HCT116 (cell line): ENCODE measurements around the gene PMEPA1. TPM values are rescaled to one million over a fixed set of nuclear protein-coding genes. Genes with fewer than 3 reads are reported as not detected.

Source experiments
- ATAC-seq: fragments of 200-7000 bp; cut with Tn5 transposase; 2 replicates; pipeline ENCODE4 v1.9.1; 2020; ENCODE audit warnings: mild to moderate bottlenecking, moderate library complexity
- BruUV-seq: library from RNA; stranded (reverse); fragments of 400-500 nt; replicated peaks from 2 replicates; lab custom pipeline; 2021; lab: Mats Ljungman, UMichigan
- CTCF ChIA-PET: fragments of 300-600 bp; sonication (Branson Sonifier 250); formaldehyde crosslinking; loops from one replicate; lab custom pipeline; 2021; ENCODE audit warnings: antibody characterized with exemption; lab: Charles Lee
- POLR2A ChIA-PET: fragments of 300-600, 350-600 bp; sonication (Branson Sonifier 250); formaldehyde crosslinking; loops from one replicate; lab custom pipeline; 2021; ENCODE audit warnings: antibody characterized with exemption; lab: Charles Lee
- RAD21 ChIA-PET, 2 experiments: fragments of 300-600 bp; sonication (Branson Sonifier 250); formaldehyde crosslinking; loops; one replicate each; lab custom pipeline; 2023; ENCODE audit warnings: low total read pairs in 2 of 2; ENCODE audit not compliant: uncharacterized antibody in 2 of 2, unreplicated experiment in 2 of 2, low non-redundant PET in 1 of 2; lab: Charles Lee
- DNase-seq: peaks from one replicate; pipeline ENCODE4 v3.0.0-alpha.2; 2010; ENCODE audit warnings: low read depth, low spot score
- H2AFZ ChIP-seq: fragments of 200-600 bp; shearing (Covaris generic), sonication (generic); 2 replicates; pipeline ENCODE4 v1.6.1; 2017; ENCODE audit warnings: low read depth, mixed run types, mixed read lengths, antibody characterized with exemption, low read length; ENCODE audit not compliant: poor library complexity, severe bottlenecking
- H3K27ac ChIP-seq: 2 replicates; pipeline ENCODE4 v1.5.1; 2012; ENCODE audit warnings: low read depth, low read length
- H3K27me3 ChIP-seq: fragments of 200-600 bp; sonication (generic); 2 replicates; pipeline ENCODE4 v1.6.1; 2016; ENCODE audit warnings: mixed run types, low read length, mixed read lengths; ENCODE audit not compliant: insufficient read depth
- H3K36me3 ChIP-seq, 2 experiments: fragments of 200-500 bp in 1 of 2; fragments of 200-600 bp in 1 of 2; sonication (Bioruptor generic) in 1 of 2; sonication (generic) in 1 of 2; 2 replicates each; pipeline versions ENCODE4 v1.5.1 to v1.6.1; 2014 to 2016; ENCODE audit warnings: low read length in 2 of 2, inconsistent platforms in 1 of 2, mixed read lengths in 1 of 2, mixed run types in 1 of 2; ENCODE audit not compliant: insufficient read depth in 2 of 2, control insufficient read depth in 1 of 2
- H3K4me1 ChIP-seq, 2 experiments: fragments of 200-600 bp in 1 of 2; sonication (generic) in 1 of 2; 2 replicates each; pipeline versions ENCODE4 v1.5.1 to v1.6.1; 2012 to 2017; ENCODE audit warnings: low read length in 2 of 2, inconsistent platforms in 1 of 2, mild to moderate bottlenecking in 1 of 2, mixed read lengths in 1 of 2, mixed run types in 1 of 2, moderate library complexity in 1 of 2; ENCODE audit not compliant: insufficient read depth in 2 of 2, control insufficient read depth in 1 of 2
- H3K4me2 ChIP-seq: fragments of 200-600 bp; sonication (generic); 2 replicates; pipeline ENCODE4 v1.6.1; 2017; ENCODE audit warnings: mixed run types, low read length, mixed read lengths
- H3K4me3 ChIP-seq, 2 experiments: fragments of 200-600 bp in 1 of 2; sonication (generic) in 1 of 2; replicated peaks in 1 of 2; 2 replicates each; pipeline ENCODE4 v1.5.1; 2011 to 2016; ENCODE audit warnings: low read length in 2 of 2, control low read depth in 1 of 2, low read depth in 1 of 2, mild to moderate bottlenecking in 1 of 2, mixed read lengths in 1 of 2, mixed run types in 1 of 2
- H3K79me2 ChIP-seq: fragments of 200-600 bp; sonication (generic); 2 replicates; pipeline ENCODE4 v1.6.1; 2017; ENCODE audit warnings: mild to moderate bottlenecking, mixed run types, low read length, moderate library complexity, mixed read lengths; ENCODE audit not compliant: insufficient read depth
- H3K9ac ChIP-seq: fragments of 200-600 bp; sonication (generic); 2 replicates; pipeline ENCODE4 v1.6.1; 2016; ENCODE audit warnings: low read length, mixed read lengths
- H3K9me2 ChIP-seq: fragments of 200-600 bp; sonication (generic), shearing (Covaris generic); 2 replicates; pipeline ENCODE4 v1.6.1; 2017; ENCODE audit warnings: mixed run types, mild to moderate bottlenecking, moderate library complexity; ENCODE audit not compliant: insufficient read depth
- H3K9me3 ChIP-seq, 2 experiments: fragments of 200-500 bp in 1 of 2; fragments of 200-600 bp in 1 of 2; sonication (Bioruptor generic) in 1 of 2; sonication (generic) in 1 of 2; 2 replicates each; pipeline ENCODE4 v1.6.1; 2014 to 2017; ENCODE audit warnings: low read length in 2 of 2, mixed read lengths in 2 of 2, inconsistent platforms in 1 of 2, low read depth in 1 of 2, mild to moderate bottlenecking in 1 of 2, mixed run types in 1 of 2, moderate library complexity in 1 of 2; ENCODE audit not compliant: control insufficient read depth in 1 of 2, insufficient read depth in 1 of 2
- H4K20me1 ChIP-seq: fragments of 200-600 bp; sonication (generic), shearing (Covaris generic); 2 replicates; pipeline ENCODE4 v1.6.1; 2017; ENCODE audit warnings: mixed run types, mild to moderate bottlenecking, moderate library complexity; ENCODE audit not compliant: insufficient read depth
- CEBPB ChIP-seq: IDR thresholded peaks from 2 replicates; pipeline ENCODE4 v1.6.1; 2012; ENCODE audit warnings: low read depth
- EGR1 ChIP-seq: IDR thresholded peaks from 2 replicates; pipeline ENCODE4 v1.6.1; 2012; ENCODE audit warnings: low read depth
- ELF1 ChIP-seq: IDR thresholded peaks from 2 replicates; pipeline ENCODE4 v1.6.1; 2012; ENCODE audit warnings: low read depth, borderline replicate concordance
- EZH2 ChIP-seq: fragments of 200-600 bp; sonication (generic); IDR thresholded peaks from 2 replicates; pipeline ENCODE4 v1.6.1; 2017; ENCODE audit warnings: antibody characterized with exemption, mixed run types
- EZH2phosphoT487 ChIP-seq: fragments of 200-600 bp; IDR thresholded peaks from 2 replicates; pipeline ENCODE4 v1.6.1; 2018; ENCODE audit warnings: antibody characterized with exemption, borderline replicate concordance
- FOSL1 ChIP-seq: IDR thresholded peaks from 2 replicates; pipeline ENCODE4 v1.6.1; 2012; ENCODE audit warnings: low read depth
- JUND ChIP-seq: IDR thresholded peaks from 2 replicates; pipeline ENCODE4 v1.6.1; 2012
- SP1 ChIP-seq: IDR thresholded peaks from 2 replicates; pipeline ENCODE4 v1.6.1; 2012; ENCODE audit warnings: low read depth
- SRF ChIP-seq: IDR thresholded peaks from 2 replicates; pipeline ENCODE4 v1.6.1; 2012; ENCODE audit warnings: low read depth
- TCF7L2 ChIP-seq: IDR thresholded peaks from 2 replicates; pipeline ENCODE4 v1.7.0; 2011; ENCODE audit warnings: borderline replicate concordance, inconsistent platforms; ENCODE audit not compliant: insufficient read depth, insufficient read length; ENCODE audit errors: extremely low read depth
- YY1 ChIP-seq: IDR thresholded peaks from 2 replicates; pipeline ENCODE4 v1.6.1; 2011; ENCODE audit warnings: low read length, low read depth, moderate library complexity, mild to moderate bottlenecking; ENCODE audit not compliant: insufficient replicate concordance; ENCODE audit errors: extremely low read depth
- ZNF274 ChIP-seq: fragments of 200-500 bp; sonication (Bioruptor generic); IDR thresholded peaks from 2 replicates; pipeline ENCODE4 v1.6.1; 2014; ENCODE audit warnings: mild to moderate bottlenecking, low read depth, low read length, inconsistent platforms
- intact Hi-C: fragments of 100-400 bp; cut with micrococcal nuclease; formaldehyde crosslinking; loops from 2 replicates; pipeline ENCODE4 v1.10.0; 2022
- total RNA-seq: library from RNA; stranded (reverse); gene quantifications from one replicate; pipeline ENCODE4 v1.2.1, GENCODE V29; 2021; ENCODE audit not compliant: unreplicated experiment
- TF ChIP-seq, protein P1 (sequence below): IDR thresholded peaks from 2 replicates; pipeline ENCODE4 v1.6.1; 2011; ENCODE audit warnings: mild to moderate bottlenecking, low read length, moderate library complexity; ENCODE audit not compliant: insufficient replicate concordance; ENCODE audit errors: extremely low read depth

The PMEPA1 gene
- total RNA-seq, 1 experiment from 2014 or later, result 0.64 TPM

- no peaks in the 10 kb centered on the region for H3K36me3 ChIP-seq
- H3K9me3 ChIP-seq, result no peaks in the 10 kb centered on the region
- peaks cover 44% of the 10 kb centered on the region; the same call in 1 of the 2 replicates for H3K27me3 ChIP-seq
- no TSS peak for BruUV-seq
- H4K20me1 ChIP-seq, result no peaks in the 10 kb centered on the region
- no peak overlapping the region for H3K27ac ChIP-seq
- TF ChIP-seq FOSL1, result no peak
- TF ChIP-seq SP1, result no peak
- TF ChIP-seq CEBPB, result no peak
- no peak for TF ChIP-seq YY1
- no peak for TF ChIP-seq EZH2
- TF ChIP-seq SRF, result no peak
- TF ChIP-seq, protein P1, sequence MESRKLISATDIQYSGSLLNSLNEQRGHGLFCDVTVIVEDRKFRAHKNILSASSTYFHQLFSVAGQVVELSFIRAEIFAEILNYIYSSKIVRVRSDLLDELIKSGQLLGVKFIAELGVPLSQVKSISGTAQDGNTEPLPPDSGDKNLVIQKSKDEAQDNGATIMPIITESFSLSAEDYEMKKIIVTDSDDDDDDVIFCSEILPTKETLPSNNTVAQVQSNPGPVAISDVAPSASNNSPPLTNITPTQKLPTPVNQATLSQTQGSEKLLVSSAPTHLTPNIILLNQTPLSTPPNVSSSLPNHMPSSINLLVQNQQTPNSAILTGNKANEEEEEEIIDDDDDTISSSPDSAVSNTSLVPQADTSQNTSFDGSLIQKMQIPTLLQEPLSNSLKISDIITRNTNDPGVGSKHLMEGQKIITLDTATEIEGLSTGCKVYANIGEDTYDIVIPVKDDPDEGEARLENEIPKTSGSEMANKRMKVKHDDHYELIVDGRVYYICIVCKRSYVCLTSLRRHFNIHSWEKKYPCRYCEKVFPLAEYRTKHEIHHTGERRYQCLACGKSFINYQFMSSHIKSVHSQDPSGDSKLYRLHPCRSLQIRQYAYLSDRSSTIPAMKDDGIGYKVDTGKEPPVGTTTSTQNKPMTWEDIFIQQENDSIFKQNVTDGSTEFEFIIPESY, result no peak
- no peak for TF ChIP-seq EGR1
- TF ChIP-seq ELF1, result no peak
- TF ChIP-seq EZH2phosphoT487, result no peak
- TF ChIP-seq TCF7L2, result no peak
- TF ChIP-seq ZNF274, result no peak
- no peak for TF ChIP-seq JUND
- H3K4me2 ChIP-seq, result no peak overlapping the region
- H3K9ac ChIP-seq, result no peak overlapping the region
- H3K9me2 ChIP-seq, result no peaks in the 10 kb centered on the region
- no peak overlapping the region for H2AFZ ChIP-seq
- DNase-seq (no peak), ATAC-seq (no peak)
- CTCF ChIA-PET, result no interaction called here
- H3K4me1 ChIP-seq, result no peaks in the 10 kb centered on the region
- intact Hi-C loops, result no loop called here
- H3K4me3 ChIP-seq, result no peak overlapping the region
- RAD21 ChIA-PET, result no interaction called here
- H3K79me2 ChIP-seq, result no peaks in the 10 kb centered on the region
- POLR2A ChIA-PET, result no interaction called here
Observed at GRCh38 chr20:57736738-57737347, 27.0 kb upstream of the PMEPA1 start.
